Vagina (tissue), 2 donors: Measurements from ENCODE around the gene BRCA1. TPM values are rescaled to one million over a fixed set of nuclear protein-coding genes. Genes with fewer than 3 reads are reported as not detected.

ENCODE experiments used
- DNase-seq, 2 donors: peaks; one replicate each; pipeline ENCODE4 v3.0.0-alpha.2; 2017; ENCODE audit errors: extremely low spot score in 2 of 2
- H3K27ac ChIP-seq: fragments of 200-600 bp; sonication (generic); one replicate; pipeline ENCODE4 v1.5.1; 2019
- H3K27me3 ChIP-seq: fragments of 200-600 bp; sonication (generic); one replicate; pipeline ENCODE4 v1.5.1; 2019
- H3K36me3 ChIP-seq, 2 donors: fragments of 200-600 bp; sonication (generic); one replicate each; pipeline ENCODE4 v1.5.1; 2017 to 2019
- H3K4me1 ChIP-seq: fragments of 200-600 bp; sonication (generic); one replicate; pipeline ENCODE4 v1.5.1; 2019
- H3K4me3 ChIP-seq, 2 donors: fragments of 200-600 bp; sonication (generic); 1 replicate in 1 of 2; 2 replicates in 1 of 2; pipeline ENCODE4 v1.5.1; 2016 to 2019
- H3K9me3 ChIP-seq: fragments of 200-600 bp; sonication (generic); one replicate; pipeline ENCODE4 v1.5.1; 2019
- POLR2A ChIP-seq, 2 donors: fragments of 450-650 bp; IDR thresholded peaks; one replicate each; pipeline ENCODE4 v1.6.1; 2017; ENCODE audit warnings: antibody characterized with exemption in 2 of 2, mild to moderate bottlenecking in 2 of 2, moderate library complexity in 2 of 2
- POLR2AphosphoS5 ChIP-seq, 2 donors: sonication (generic); formaldehyde crosslinking; IDR thresholded peaks; one replicate each; pipeline ENCODE4 v1.9.0; 2017; ENCODE audit warnings: antibody characterized with exemption in 2 of 2, mild to moderate bottlenecking in 2 of 2, low read depth in 1 of 2; ENCODE audit not compliant: insufficient read depth in 1 of 2
- intact Hi-C: fragments of 100-400 bp; cut with DNase I; formaldehyde crosslinking; loops from one replicate; pipeline ENCODE4 v1.15.1; 2023
- total RNA-seq: library from RNA; depleted of rRNA; stranded (reverse); fragments of >200 nt; gene quantifications from one replicate; pipeline ENCODE4 v1.2.3, GENCODE V29; 2016
- TF ChIP-seq, protein P1 (sequence below), 3 experiments: fragments of 450-650 bp in 2 of 3; fragments of 200-600 bp in 1 of 3; sonication (generic) in 1 of 3; IDR thresholded peaks; one replicate each; pipeline ENCODE4 v1.5.1; 2017 to 2019; ENCODE audit warnings: antibody characterized with exemption in 3 of 3, mild to moderate bottlenecking in 2 of 3, moderate library complexity in 2 of 3

BRCA1 gene
- total RNA-seq, 1 donor from 2014 or later = 6.6 TPM

- H3K4me3 ChIP-seq = peak within 1 kb of the TSS; percentile 57 to 78
- H3K9me3 ChIP-seq = no peaks in the 10 kb centered on the region
- intact Hi-C loops = loop anchor here (10.0 kb wide), 2 partner anchors 100 to 310 kb away; partner anchors contain the start of gene BRCA1
- TF ChIP-seq POLR2A (IDR thresholded peaks at IDR 0.05) (peak in 1 of 2 donors; percentile 61), POLR2AphosphoS5 (IDR thresholded peaks at IDR 0.05; ENCODE audit: insufficient read depth in 1 of 2, low read depth in 1 of 2) (peak in 1 of 2 donors; percentile 89)
- TF ChIP-seq, protein P1, sequence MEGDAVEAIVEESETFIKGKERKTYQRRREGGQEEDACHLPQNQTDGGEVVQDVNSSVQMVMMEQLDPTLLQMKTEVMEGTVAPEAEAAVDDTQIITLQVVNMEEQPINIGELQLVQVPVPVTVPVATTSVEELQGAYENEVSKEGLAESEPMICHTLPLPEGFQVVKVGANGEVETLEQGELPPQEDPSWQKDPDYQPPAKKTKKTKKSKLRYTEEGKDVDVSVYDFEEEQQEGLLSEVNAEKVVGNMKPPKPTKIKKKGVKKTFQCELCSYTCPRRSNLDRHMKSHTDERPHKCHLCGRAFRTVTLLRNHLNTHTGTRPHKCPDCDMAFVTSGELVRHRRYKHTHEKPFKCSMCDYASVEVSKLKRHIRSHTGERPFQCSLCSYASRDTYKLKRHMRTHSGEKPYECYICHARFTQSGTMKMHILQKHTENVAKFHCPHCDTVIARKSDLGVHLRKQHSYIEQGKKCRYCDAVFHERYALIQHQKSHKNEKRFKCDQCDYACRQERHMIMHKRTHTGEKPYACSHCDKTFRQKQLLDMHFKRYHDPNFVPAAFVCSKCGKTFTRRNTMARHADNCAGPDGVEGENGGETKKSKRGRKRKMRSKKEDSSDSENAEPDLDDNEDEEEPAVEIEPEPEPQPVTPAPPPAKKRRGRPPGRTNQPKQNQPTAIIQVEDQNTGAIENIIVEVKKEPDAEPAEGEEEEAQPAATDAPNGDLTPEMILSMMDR (IDR thresholded peaks at IDR 0.05) = peak; percentile 33 to 73 (median 47)
- no peaks in the 10 kb centered on the region for H3K27me3 ChIP-seq
- peak within 1 kb of the TSS; percentile 85 for H3K27ac ChIP-seq
- no peaks in the 10 kb centered on the region for H3K36me3 ChIP-seq
- H3K4me1 ChIP-seq = peaks cover 54% of the 10 kb centered on the region
- peak in 1 of 2 donors; percentile 97 for DNase-seq
These were observed 100.5 kb downstream of the BRCA1 start, which contains the start of gene RND2 for GRCh38 chr17:43024407-43025289. RND2 (plus strand) TSS chr17:43025231; CDS start chr17:43025348, 117 bp downstream.

DNA sequence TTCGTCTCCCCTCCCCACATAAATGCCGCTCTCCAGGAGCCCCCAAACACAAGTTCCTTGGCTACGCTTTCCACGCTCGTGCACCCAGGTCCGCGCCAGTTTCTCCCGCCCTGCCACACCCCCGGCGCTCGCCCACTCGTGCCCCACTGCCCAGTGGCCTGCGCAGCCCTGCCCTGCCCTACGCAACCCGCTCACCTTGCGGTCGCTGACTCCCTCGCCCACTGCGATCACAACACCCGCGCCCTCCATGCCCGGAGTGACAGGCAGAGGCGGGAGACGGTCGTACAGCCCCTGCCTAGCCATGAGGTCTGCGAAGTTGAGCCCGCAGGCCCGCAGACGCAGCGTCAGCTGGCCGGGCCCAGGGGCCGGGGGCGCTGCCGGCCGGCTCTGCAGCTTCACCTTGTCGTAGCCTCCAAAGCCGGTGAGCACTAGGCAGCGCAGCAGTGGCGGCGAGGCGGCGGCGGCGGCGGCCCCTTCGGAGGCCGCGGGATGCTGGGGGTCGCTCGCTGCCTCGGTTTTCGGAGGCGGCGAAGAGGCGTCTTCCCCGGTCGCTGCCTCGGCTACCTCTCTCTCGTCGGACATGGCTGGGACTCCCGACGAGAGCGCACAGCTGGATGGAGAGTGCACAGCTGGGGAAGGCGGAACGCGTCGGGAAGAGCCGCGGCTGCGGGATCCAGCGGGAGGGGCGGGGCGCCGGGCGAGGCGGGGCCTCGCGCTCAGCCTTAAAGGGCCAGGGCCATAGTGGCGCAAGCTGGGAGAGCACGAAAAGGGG lies 103.2 kb downstream of the BRCA1 start, which contains the start of gene VAT1:
Gene VAT1, minus strand, starts transcription at position 645 of the 772 bp plus-strand sequence. Its CDS starts 63 bp downstream, at position 582.
- TF ChIP-seq, protein P1 (IDR thresholded peaks at IDR 0.05) = peak in 1 of 3 experiments; percentile 6
- TF ChIP-seq POLR2AphosphoS5 (IDR thresholded peaks at IDR 0.05; ENCODE audit: insufficient read depth in 1 of 2, low read depth in 1 of 2) (peak; percentile 29 to 93), POLR2A (IDR thresholded peaks at IDR 0.05) (peak in 1 of 2 donors; percentile 81)
- no peak for DNase-seq
- peak within 1 kb of the TSS; percentile 99 for H3K27ac ChIP-seq
- intact Hi-C loops = loop anchor here (2.0 to 10.0 kb wide), 3 partner anchors 103 to 313 kb away; partner anchors contain the start of genes BRCA1 and NBR1
- no peaks in the 10 kb centered on the region for H3K9me3 ChIP-seq
- peaks cover 67% of the 10 kb centered on the region for H3K4me1 ChIP-seq
- H3K4me3 ChIP-seq = peak within 1 kb of the TSS; percentile 100
- no peaks in the 10 kb centered on the region for H3K27me3 ChIP-seq
- H3K36me3 ChIP-seq = peaks cover 0 to 11% of the 10 kb centered on the region in 2 donors

DNA sequence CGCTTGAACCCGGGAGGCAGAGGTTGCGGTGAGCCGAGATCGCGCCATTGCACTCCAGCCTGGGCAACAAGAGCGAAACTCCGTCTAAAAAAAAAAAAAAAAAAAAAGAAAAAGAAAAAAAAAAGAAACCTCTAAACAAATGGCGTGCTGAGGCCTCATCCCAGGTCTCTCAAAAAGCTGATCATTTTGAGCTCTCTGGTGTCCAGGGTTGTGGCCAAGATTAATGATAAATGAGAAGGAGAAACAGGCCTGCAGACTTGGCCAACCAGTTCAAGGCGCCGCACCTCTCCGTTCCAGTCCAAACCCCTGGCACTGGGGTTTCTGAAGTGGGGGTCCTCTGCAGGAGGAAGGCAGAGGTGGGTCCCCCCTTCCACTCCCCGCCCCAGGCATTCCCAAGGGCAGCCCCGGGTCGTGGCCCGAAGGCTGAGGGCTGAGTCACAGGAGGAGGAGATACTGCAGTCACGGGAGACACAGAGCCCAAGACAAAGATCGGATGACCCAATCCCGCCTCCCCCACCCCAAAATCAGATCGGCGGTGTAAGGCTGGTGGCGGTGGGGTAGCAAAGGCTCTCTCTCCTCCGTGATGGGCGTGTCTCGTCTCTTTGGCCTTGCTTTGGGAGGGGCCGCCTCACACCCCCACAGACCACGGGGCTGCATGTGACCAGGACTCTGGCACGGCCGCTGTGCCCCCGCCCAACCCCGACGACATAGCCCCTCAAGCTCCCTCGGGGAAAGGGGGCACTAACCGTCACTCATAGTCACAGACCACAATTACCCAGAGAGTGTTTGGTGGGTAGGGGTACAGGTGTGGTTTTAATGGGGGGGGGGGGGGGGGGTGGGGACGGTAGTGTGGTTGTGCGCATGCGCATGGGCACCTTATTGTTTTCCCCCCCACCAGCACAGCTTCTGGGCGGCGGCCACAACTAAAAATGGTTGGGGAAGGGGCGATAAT lies 104.1 kb downstream of the BRCA1 start:
- Histone ChIP-seq H3K4me1 (peaks cover 65% of the 10 kb centered on the region), H3K27me3 (no peaks in the 10 kb centered on the region), H3K9me3 (no peaks in the 10 kb centered on the region), H3K27ac (peak overlapping the region; percentile 99), H3K4me3 (peak overlapping the region; percentile 100), H3K36me3 (peaks cover 0 to 18% of the 10 kb centered on the region in 2 donors)
- peak in 1 of 2 donors; percentile 91 for DNase-seq
- intact Hi-C loops = loop anchor here (10.0 kb wide), 2 partner anchors 104 to 314 kb away; partner anchors contain the start of gene BRCA1
- TF ChIP-seq, protein P1 (IDR thresholded peaks at IDR 0.05) = no peak
- TF ChIP-seq POLR2A (IDR thresholded peaks at IDR 0.05) (peak in 1 of 2 donors; percentile 54), POLR2AphosphoS5 (IDR thresholded peaks at IDR 0.05; ENCODE audit: insufficient read depth in 1 of 2, low read depth in 1 of 2) (peak in 1 of 2 donors; percentile 89)

DNA sequence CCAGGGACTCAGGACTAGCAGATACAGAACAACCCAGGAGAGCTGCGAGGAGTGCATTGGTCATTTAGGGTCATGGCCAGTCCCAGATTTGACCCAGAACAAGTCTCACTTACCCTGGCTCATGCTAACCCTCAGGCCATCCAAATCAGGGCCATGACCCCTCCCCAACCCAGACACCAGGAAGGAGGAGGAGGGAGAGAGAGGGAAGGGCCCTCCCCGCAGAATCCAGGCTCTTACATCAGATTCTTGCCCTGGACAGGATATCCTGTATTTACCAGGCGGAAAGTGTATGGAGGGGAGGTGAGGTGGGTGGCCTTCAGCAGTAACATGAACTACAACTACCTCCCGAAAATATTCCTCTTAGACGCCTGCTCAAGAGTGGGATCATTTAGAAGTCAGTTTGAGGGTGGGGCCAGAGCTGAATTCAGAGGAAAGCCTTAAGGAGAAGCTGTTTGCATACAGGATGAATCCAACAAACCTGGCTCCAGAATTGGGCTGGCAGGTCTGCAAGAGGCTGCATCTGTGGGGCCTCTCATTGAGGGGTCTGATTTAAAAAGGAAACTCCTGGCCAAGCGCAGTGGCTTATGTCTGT lies 105.0 kb downstream of the BRCA1 start:
- no peak for DNase-seq
- TF ChIP-seq POLR2A (IDR thresholded peaks at IDR 0.05) (no peak), POLR2AphosphoS5 (IDR thresholded peaks at IDR 0.05; ENCODE audit: insufficient read depth in 1 of 2, low read depth in 1 of 2) (no peak)
- TF ChIP-seq, protein P1 (IDR thresholded peaks at IDR 0.05) = no peak
- Histone ChIP-seq H3K4me1 (peaks cover 65% of the 10 kb centered on the region), H3K9me3 (no peaks in the 10 kb centered on the region), H3K4me3 (peak overlapping the region; percentile 5 to 100), H3K27ac (peak overlapping the region; percentile 99), H3K27me3 (no peaks in the 10 kb centered on the region), H3K36me3 (peaks cover 0 to 27% of the 10 kb centered on the region in 2 donors)
- intact Hi-C loops = loop anchor here (10.0 kb wide), 2 partner anchors 105 to 315 kb away; partner anchors contain the start of gene BRCA1
